Measurements from ENCODE around the gene UBLCP1. TPM values are rescaled to one million over a fixed set of nuclear protein-coding genes. Genes with fewer than 3 reads are reported as not detected.
"Not testable (repeated sequence)": the region's sequence is repeated elsewhere in the genome, so short reads cannot be mapped to it uniquely, and the experiment has no call there.

UBLCP1 gene
- total RNA-seq, 2 donors from 2014 or later = 13.2 to 16.2 TPM

DNA sequence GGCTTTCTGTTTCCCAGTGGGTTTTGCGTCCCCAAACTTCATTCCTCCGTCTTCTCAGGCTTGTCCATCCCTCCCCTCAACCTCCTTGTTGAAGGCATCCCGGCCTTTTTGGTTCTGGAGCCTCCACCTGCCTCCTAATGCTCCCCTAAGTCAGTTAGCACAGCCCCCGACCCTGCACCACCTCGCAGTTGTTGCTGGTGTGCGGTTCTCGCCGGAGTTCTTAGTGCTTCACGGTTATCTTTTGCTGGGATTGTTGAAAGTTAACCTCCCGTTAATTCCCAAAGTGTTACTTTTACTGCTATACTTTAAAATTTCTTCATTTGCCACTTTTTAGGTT, 447 bp downstream of the UBLCP1 start:
- ATAC-seq = peak; percentile 16
- WGBS, 2 donors = 0 to 2% methylated on average over 10 of the region's 10 CpGs
- intact Hi-C loops (cut with DNase I) = no loop called here

DNA sequence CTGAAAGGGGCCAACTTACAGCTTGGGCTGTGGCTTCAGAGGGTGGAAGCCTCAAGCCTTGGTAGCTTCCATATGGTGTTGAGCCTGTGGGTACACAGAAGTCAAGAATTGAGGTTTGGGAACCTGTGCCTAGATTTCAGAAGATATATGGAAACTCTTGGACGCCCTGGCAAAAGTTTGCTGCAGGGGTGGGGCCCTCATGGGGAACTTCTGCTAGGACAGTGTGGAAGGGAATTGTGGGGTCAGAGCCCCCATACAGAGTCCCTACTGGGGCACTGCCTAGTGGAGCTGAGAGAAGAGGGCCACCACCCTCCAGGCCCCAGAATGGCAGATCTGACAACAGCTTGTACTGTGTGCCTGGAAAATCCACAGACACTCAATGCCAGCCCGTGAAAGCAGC, 3.7 kb downstream of the UBLCP1 start:
- ATAC-seq; H3K27me3 ChIP-seq; intact Hi-C loops (cut with DNase I); H3K9me3 ChIP-seq; H3K4me3 ChIP-seq; DNase-seq; H3K27ac ChIP-seq; H3K36me3 ChIP-seq (replicated peaks in 1 of 2; ENCODE audit: insufficient read depth in 1 of 2, low read depth in 2 of 2): not testable (repeated sequence)
- peaks cover 15% of the 10 kb centered on the region for H3K4me1 ChIP-seq
- 100% methylated on average over 2 of the region's 2 CpGs for WGBS, 2 donors

More for the DNA sequence above, 447 bp downstream of the UBLCP1 start:
- no peak for DNase-seq
- peaks cover 0 to 6% (median 0%) of the 10 kb centered on the region in 3 donors for H3K9me3 ChIP-seq
- H3K4me1 ChIP-seq = peaks cover 15% of the 10 kb centered on the region
- H3K4me3 ChIP-seq = peak overlapping the region; percentile 42 to 93
- no peaks in the 10 kb centered on the region for H3K27me3 ChIP-seq
- peak overlapping the region; percentile 66 to 94 (median 89) for H3K27ac ChIP-seq
- no peaks in the 10 kb centered on the region for H3K36me3 ChIP-seq (replicated peaks in 1 of 2; ENCODE audit: insufficient read depth in 1 of 2, low read depth in 2 of 2)
- TF ChIP-seq, protein P1, sequence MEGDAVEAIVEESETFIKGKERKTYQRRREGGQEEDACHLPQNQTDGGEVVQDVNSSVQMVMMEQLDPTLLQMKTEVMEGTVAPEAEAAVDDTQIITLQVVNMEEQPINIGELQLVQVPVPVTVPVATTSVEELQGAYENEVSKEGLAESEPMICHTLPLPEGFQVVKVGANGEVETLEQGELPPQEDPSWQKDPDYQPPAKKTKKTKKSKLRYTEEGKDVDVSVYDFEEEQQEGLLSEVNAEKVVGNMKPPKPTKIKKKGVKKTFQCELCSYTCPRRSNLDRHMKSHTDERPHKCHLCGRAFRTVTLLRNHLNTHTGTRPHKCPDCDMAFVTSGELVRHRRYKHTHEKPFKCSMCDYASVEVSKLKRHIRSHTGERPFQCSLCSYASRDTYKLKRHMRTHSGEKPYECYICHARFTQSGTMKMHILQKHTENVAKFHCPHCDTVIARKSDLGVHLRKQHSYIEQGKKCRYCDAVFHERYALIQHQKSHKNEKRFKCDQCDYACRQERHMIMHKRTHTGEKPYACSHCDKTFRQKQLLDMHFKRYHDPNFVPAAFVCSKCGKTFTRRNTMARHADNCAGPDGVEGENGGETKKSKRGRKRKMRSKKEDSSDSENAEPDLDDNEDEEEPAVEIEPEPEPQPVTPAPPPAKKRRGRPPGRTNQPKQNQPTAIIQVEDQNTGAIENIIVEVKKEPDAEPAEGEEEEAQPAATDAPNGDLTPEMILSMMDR (IDR thresholded peaks at IDR 0.05) = no peak
- TF ChIP-seq POLR2A (IDR thresholded peaks at IDR 0.05) = no peak

DNA sequence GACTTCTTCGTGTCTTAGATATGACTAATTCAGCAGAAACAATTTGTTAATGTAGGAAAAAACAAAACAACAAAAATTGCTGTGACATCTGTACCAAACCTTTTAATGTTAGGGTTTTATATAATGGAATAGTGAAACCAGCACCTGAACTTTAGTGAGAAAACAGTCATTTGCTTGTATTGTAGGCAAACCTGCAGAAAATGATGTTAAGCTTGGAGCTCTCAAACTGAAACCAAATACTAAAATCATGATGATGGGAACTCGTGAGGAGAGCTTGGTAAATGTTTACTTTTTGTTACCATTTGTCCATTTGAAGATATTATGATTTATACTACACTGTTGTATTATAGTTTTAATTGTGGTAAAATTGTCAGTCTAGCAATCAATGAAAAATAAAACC, 6.6 kb downstream of the UBLCP1 start:
- intact Hi-C loops (cut with DNase I) = no loop called here
- 68 to 76% methylated on average over 2 of the region's 2 CpGs for WGBS, 2 donors
- Histone ChIP-seq H3K4me3 (no peak overlapping the region), H3K4me1 (peaks cover under 1% of the 10 kb centered on the region), H3K27me3 (no peaks in the 10 kb centered on the region), H3K9me3 (peaks cover 0 to 6% (median 0%) of the 10 kb centered on the region in 3 donors), H3K36me3 (replicated peaks in 1 of 2; ENCODE audit: insufficient read depth in 1 of 2, low read depth in 2 of 2) (no peaks in the 10 kb centered on the region), H3K27ac (no peak overlapping the region)
- DNase-seq = no peak
- ATAC-seq = no peak
- TF ChIP-seq POLR2A (IDR thresholded peaks at IDR 0.05) = no peak
- TF ChIP-seq, protein P1 (IDR thresholded peaks at IDR 0.05) = no peak

DNA sequence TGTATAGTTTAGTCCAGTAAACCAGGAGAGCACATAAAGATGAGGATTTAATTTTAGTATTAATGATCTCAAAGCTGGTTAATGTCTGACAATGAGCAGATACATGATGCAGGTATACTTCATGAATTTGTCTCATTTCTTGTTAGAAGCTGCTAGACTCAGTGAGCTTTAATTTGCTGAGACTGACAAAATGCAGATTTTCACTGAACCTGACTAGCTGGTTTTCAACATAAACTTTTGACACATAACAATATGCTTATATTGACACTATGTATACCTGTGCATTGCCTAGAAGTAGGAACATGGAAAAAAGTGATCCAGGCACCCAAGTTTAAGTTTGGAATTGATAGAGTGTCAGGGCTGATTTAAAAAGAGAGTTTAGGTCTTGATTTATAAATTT, 10.8 kb downstream of the UBLCP1 start:
- Histone ChIP-seq H3K4me1 (no peaks in the 10 kb centered on the region), H3K36me3 (replicated peaks in 1 of 2; ENCODE audit: insufficient read depth in 1 of 2, low read depth in 2 of 2) (peaks cover 0 to 6% of the 10 kb centered on the region in 2 donors), H3K27ac (no peak overlapping the region), H3K4me3 (no peak overlapping the region), H3K27me3 (no peaks in the 10 kb centered on the region), H3K9me3 (no peaks in the 10 kb centered on the region)
- TF ChIP-seq, protein P1 (IDR thresholded peaks at IDR 0.05) = no peak
- no peak for TF ChIP-seq POLR2A (IDR thresholded peaks at IDR 0.05)
- DNase-seq = no peak
- intact Hi-C loops (cut with DNase I) = no loop called here
- no peak for ATAC-seq

DNA sequence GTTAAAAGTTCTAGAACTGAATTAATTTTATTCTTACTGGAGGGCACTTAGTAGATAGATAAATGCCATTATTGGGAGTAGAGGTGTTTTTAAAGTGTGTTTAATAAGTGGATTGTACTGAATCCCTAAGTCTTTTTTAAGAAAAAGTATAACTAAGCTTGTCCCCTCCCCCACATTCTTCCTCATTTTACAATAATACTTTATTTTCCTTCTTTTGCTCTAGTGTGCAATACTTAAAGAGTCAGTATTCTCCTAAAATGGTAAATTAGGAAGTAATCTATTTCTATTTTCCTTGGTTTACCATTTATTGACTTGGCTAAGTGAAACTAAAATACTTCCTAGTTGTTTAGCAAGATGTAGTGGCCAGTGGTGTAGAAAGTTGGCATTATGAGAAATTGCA, 11.6 kb downstream of the UBLCP1 start:
- Histone ChIP-seq H3K4me3 (no peak overlapping the region), H3K9me3 (no peaks in the 10 kb centered on the region), H3K36me3 (replicated peaks in 1 of 2; ENCODE audit: insufficient read depth in 1 of 2, low read depth in 2 of 2) (peaks cover 0 to 6% of the 10 kb centered on the region in 2 donors), H3K27ac (no peak overlapping the region), H3K27me3 (no peaks in the 10 kb centered on the region), H3K4me1 (no peaks in the 10 kb centered on the region)
- intact Hi-C loops (cut with DNase I) = no loop called here
- no peak for DNase-seq
- TF ChIP-seq, protein P1 (IDR thresholded peaks at IDR 0.05) = no peak
- TF ChIP-seq POLR2A (IDR thresholded peaks at IDR 0.05) = no peak
- no peak for ATAC-seq
